DND-41 (cell line): ENCODE data around the gene ITGB7.

ENCODE experiments used
- CTCF ChIP-seq: IDR thresholded peaks from 2 replicates; pipeline ENCODE4 v1.5.1; 2012; ENCODE audit warnings: borderline replicate concordance, low read length, moderate library complexity, mild to moderate bottlenecking; ENCODE audit not compliant: poor library complexity, severe bottlenecking; ENCODE audit errors: extremely low read depth
- EZH2 ChIP-seq: IDR thresholded peaks from 3 replicates; pipeline ENCODE4 v1.6.1; 2012; ENCODE audit warnings: borderline replicate concordance, low read depth, mild to moderate bottlenecking, moderate library complexity, low read length, inconsistent platforms; ENCODE audit not compliant: severe bottlenecking

DNA sequence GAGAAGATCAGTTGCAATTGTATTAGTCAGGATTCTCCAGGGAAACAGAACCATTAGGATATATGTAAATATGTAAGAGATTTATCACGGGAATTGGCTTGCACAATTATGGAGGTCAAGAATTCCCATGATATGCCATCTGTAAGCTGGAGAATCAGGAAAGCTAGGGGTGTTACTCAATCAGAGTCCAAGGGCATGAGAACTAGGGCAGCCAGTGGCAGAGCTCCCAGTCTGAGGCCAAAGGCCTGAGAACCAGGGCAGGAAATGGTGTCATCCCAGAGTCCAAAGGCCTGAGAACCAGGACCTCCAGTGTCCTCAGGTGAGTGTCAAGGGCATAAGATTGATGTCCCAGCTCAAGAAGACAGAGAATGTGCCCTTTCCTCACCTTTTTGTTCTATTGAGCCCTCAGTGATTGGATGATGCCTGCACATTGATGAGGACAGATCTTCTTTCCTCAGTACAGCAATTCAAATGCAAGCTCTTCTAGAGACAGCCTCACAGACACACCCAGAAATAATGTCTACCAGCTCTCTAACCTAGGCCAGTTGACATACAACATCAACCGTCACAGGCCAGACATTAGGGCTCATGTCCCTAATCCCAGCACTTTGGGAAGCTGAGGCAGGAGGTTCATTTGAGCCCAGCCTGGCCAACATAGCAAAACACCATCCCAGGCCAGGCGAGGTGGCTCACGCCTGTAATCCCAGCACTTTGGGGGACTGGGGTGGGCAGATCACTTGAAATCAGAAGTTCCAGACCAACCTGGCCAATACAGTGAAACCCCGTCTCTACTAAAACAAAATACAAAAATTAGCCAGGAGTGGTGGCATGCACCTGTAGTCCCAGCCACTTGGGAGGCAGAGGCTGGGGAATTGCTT is 61.4 kb downstream of the ITGB7 start:
- no peak for TF ChIP-seq CTCF
- TF ChIP-seq EZH2, result no peak
